Stimulated activated CD8-positive, alpha-beta memory T cell treated with anti-CD3 and anti-CD28 coated beads, Interleukin-2, amount 100 ng/mL, for 1 hour (primary cell): ENCODE measurements around the gene KRTAP13-4.

Source experiments
- DNase-seq, 2 donors: peaks; one replicate each; pipeline ENCODE4 v3.0.0-alpha.2; 2020; ENCODE audit warnings: low read depth in 2 of 2

Gene KRTAP13-4, protein sequence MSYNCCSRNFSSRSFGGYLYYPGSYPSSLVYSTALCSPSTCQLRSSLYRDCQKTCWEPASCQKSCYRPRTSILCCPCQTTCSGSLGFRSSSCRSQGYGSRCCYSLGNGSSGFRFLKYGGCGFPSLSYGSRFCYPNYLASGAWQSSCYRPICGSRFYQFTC

GRCh38 chr21:30430170-30430655, at the start of gene KRTAP13-4:
Gene KRTAP13-4, plus strand, starts transcription at chr21:30430220. Its CDS starts 56 bp downstream, at chr21:30430276.
- no peak for DNase-seq

- no peak for DNase-seq
These were observed 47.8 kb upstream of the KRTAP13-4 start for GRCh38 chr21:30382201-30382600.

- DNase-seq = no peak
These were observed 38.5 kb upstream of the KRTAP13-4 start for GRCh38 chr21:30391492-30392025.

DNA sequence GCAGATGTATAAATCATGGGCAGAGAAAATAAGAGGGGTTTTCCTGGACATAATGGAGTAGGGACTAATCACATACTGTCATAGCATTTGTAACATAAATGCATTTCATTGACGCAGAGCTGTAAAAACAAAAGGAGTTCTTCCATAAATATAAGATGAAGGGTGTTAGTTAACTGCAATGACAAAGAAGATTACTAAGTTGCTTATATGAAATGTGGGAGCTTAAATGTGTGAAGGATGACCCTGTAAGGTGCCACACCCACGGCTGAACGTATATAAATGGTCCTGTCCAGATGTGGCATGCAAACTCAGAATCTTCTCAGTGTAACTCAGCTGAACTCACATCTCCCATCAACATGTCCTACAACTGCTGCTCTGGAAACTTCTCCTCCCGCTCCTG, 34.3 kb upstream of the KRTAP13-4 start, which contains the start of gene KRTAP13-1:
TSS of gene KRTAP13-1 (plus strand) at position 301 of the 400 bp plus-strand sequence. CDS start at position 357, 56 bp downstream.
- no peak for DNase-seq

GRCh38 chr21:30408782-30409494, 21.1 kb upstream of the KRTAP13-4 start:
- no peak for DNase-seq

GRCh38 chr21:30415993-30416392, 14.0 kb upstream of the KRTAP13-4 start:
- no peak for DNase-seq

GRCh38 chr21:30425826-30426225, 4.2 kb upstream of the KRTAP13-4 start, which contains the start of gene KRTAP13-3:
Gene KRTAP13-3, minus strand, starts transcription at chr21:30425926. Its CDS starts 14 bp downstream, at chr21:30425912.
- DNase-seq = no peak

- no peak for DNase-seq
These were observed 3.3 kb upstream of the KRTAP13-4 start for GRCh38 chr21:30426731-30427130.

GRCh38 chr21:30434033-30434631, 4.1 kb downstream of the KRTAP13-4 start:
- DNase-seq = no peak

DNA sequence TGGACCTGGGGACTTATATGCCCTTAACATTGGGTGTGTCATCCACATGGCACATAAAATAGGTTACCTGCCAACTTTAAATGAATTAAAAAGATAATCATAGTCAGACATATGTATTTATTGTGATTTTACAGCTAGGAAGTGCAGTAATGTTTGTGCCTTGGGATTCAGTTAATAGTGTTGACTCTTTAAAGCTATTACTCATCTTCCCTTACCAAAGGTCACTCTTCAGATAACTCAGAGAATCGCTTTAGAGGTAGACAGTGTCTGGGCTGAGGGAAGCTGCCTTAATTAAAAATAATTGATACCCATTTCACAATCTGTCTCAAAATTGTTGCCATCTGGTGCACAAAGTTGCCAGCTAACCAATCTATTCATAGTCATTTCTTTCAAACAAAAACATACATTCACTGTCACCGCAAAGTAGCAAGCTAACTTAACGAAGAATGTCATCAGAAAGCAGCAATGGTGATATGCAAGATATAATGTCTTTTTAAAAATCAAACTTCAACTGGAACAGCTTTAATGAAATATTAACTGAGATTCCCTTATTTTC, 7.1 kb downstream of the KRTAP13-4 start:
- DNase-seq = no peak

DNA sequence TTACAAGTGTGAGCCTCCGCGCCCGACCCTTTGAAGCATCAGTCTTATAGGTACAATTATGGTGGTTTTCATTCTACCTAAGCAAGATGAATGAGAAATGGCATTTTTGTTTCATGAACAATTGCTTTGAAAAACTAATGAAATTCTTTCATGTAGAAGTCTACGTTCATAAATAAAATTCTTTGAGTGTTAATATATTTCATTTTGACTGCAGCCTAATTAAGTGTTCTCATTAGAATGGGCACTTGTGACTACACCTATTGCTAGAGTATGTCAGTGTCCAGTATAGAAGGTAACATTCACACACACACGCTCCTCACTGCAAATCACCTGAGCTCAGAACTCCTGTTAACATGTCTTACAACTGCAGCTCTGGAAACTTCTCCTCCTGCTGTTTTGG, 10.0 kb downstream of the KRTAP13-4 start, which contains the start of gene KRTAP15-1:
TSS of gene KRTAP15-1 (plus strand) at position 301 of the 400 bp plus-strand sequence. CDS start at position 354, 53 bp downstream.
- DNase-seq = no peak

- no peak for DNase-seq
These were observed 13.2 kb downstream of the KRTAP13-4 start for GRCh38 chr21:30443226-30443625.

DNA sequence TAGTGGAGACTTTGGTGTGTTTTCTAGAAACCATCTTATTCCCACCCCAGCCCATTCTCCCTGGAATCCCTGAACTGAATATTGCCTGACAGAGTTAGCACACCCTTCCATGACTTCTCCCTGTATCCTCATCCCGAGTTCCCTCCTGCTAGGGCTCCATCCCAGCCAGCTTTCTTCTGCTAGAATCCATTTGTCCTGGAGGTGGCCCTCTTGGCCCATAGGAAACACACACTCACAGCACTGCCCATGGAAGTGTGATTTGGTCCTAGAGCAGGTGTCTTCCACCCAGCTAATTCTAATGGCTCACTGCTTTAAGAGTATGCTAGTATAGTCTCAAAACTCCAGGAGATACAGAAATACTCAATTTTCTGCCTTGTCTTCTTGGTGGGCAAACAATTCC, 14.2 kb downstream of the KRTAP13-4 start:
- DNase-seq = no peak

DNA sequence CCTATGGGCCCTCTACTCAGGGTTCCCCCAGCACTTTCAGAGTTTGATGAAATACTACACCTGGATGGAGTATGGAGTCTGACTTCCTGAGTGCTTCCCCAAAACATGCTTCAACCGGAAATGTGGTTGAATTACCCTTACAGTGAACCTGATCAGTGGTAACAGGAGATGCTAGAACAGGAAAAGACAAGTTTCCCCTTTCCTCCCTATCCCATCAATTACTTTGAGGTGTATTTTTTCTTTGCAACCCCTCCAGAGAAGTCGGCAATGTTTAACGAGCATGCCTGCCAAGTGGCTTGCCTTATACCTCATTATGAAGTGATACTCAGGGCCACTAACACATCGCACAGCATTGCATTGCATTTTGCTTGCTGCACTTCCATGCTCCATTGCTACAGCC, 17.0 kb downstream of the KRTAP13-4 start:
- DNase-seq = no peak

DNA sequence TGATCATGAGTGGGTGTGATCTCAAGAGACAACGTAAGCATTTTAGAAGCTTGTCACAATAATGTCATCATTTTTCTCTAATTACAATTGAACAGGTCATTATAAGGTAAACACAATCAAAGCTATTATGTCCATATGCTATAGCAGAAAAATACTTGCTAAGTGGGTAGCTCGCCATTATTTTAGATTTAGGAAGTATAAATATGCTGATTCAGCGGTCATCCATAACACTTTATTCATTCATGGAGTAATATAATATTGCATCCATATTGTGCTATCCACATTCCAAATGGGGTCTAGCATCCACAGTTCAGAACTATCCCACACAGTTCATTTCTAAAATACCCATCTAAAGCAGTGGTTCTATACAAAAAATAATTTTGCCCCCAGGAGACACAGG, 18.5 kb downstream of the KRTAP13-4 start:
- DNase-seq = no peak

DNA sequence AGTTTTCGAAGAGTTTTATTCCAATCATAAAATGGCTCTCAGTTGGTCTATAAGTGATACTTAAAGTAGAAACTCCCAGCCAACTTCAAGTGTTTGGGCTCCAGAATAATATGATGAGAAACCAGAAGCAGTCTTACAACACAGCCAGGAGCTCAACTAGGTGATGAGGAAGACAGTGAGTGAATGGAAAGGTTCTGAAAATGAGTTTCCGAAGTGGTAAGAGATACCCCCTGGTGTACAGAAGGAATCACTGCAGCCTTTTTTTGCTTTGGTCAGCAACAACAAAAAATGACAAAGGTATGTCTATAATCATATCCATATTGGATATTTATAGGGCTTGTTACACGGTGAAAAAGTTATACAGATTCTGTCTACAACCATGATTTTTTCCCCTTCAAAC, 33.7 kb downstream of the KRTAP13-4 start:
- DNase-seq = no peak

- DNase-seq = no peak
These were observed 39.1 kb downstream of the KRTAP13-4 start for GRCh38 chr21:30468900-30469714.

DNA sequence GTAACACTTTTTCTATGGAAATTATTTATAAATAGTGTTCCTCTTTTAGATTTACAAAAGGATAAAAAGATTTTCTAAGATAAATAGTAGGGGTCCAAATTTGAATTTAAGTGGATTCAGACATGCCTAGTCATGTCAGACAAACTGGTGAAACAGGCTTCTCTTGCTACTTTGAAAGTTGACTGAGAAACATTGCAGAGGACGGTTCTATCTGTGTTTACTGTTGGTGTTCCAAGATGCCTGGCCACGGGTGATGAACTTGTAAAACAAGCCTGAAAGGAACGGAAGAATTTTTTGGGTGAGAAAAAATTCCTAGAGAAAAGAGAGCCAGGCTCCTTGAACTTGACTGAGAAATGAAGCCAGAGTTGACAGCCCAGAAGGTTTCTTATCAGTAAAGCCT, 48.0 kb downstream of the KRTAP13-4 start:
- DNase-seq = no peak

GRCh38 chr21:30479259-30479658, 49.2 kb downstream of the KRTAP13-4 start:
- no peak for DNase-seq

GRCh38 chr21:30480145-30480544, 50.1 kb downstream of the KRTAP13-4 start, which contains the start of gene KRTAP19-1:
Gene KRTAP19-1, minus strand, starts transcription at chr21:30480367. Its CDS starts 50 bp downstream, at chr21:30480317.
- DNase-seq = no peak
